Measurements from ENCODE around the gene TEKT5. TPM values are rescaled to one million over a fixed set of nuclear protein-coding genes. Genes with fewer than 3 reads are reported as not detected.
"Not testable (repeated sequence)": the region's sequence is repeated elsewhere in the genome, so short reads cannot be mapped to it uniquely, and the experiment has no call there.

The TEKT5 gene
- total RNA-seq, 2 donors from 2014 or later, result not detected

GRCh38 chr16:10679921-10680320 lies 14.8 kb downstream of the TEKT5 start:
- H3K36me3 Mint-ChIP-seq (ENCODE audit: low read depth), result peaks cover 5% of the 10 kb centered on the region
- no peaks in the 10 kb centered on the region for H3K9me3 ChIP-seq (ENCODE audit: control insufficient read depth, low read length, poor library complexity, severe bottlenecking)
- no peak overlapping the region for H3K4me3 Mint-ChIP-seq
- ATAC-seq, result no peak
- no peak overlapping the region for H3K27ac Mint-ChIP-seq
- DNase-seq, result no peak
- H3K27me3 Mint-ChIP-seq, result peaks cover 43% of the 10 kb centered on the region
- H3K4me1 Mint-ChIP-seq, result peaks cover 2% of the 10 kb centered on the region

GRCh38 chr16:10679441-10679840 lies 15.3 kb downstream of the TEKT5 start:
- not testable (repeated sequence) for H3K9me3 ChIP-seq (ENCODE audit: control insufficient read depth, low read length, poor library complexity, severe bottlenecking); H3K27ac Mint-ChIP-seq; H3K4me3 Mint-ChIP-seq; DNase-seq; ATAC-seq; H3K36me3 Mint-ChIP-seq (ENCODE audit: low read depth); H3K4me1 Mint-ChIP-seq
- H3K27me3 Mint-ChIP-seq, result peaks cover 40% of the 10 kb centered on the region

GRCh38 chr16:10678655-10679054 lies 16.1 kb downstream of the TEKT5 start:
- no peak for ATAC-seq
- peaks cover 5% of the 10 kb centered on the region for H3K36me3 Mint-ChIP-seq (ENCODE audit: low read depth)
- H3K27me3 Mint-ChIP-seq, result peaks cover 40% of the 10 kb centered on the region
- no peak overlapping the region for H3K4me3 Mint-ChIP-seq
- H3K4me1 Mint-ChIP-seq, result peaks cover 2% of the 10 kb centered on the region
- no peaks in the 10 kb centered on the region for H3K9me3 ChIP-seq (ENCODE audit: control insufficient read depth, low read length, poor library complexity, severe bottlenecking)
- no peak overlapping the region for H3K27ac Mint-ChIP-seq
- DNase-seq, result no peak

GRCh38 chr16:10676284-10676683 lies 18.4 kb downstream of the TEKT5 start:
- no peak overlapping the region for H3K4me3 Mint-ChIP-seq
- H3K27ac Mint-ChIP-seq, result no peak overlapping the region
- H3K36me3 Mint-ChIP-seq (ENCODE audit: low read depth), result peaks cover 5% of the 10 kb centered on the region
- DNase-seq, result no peak
- no peak for ATAC-seq
- H3K4me1 Mint-ChIP-seq, result peaks cover 2% of the 10 kb centered on the region
- H3K9me3 ChIP-seq (ENCODE audit: control insufficient read depth, low read length, poor library complexity, severe bottlenecking), result no peaks in the 10 kb centered on the region
- H3K27me3 Mint-ChIP-seq, result peaks cover 42% of the 10 kb centered on the region

GRCh38 chr16:10675861-10676260 lies 18.9 kb downstream of the TEKT5 start:
- Mint-ChIP-seq H3K36me3 (ENCODE audit: low read depth) (peaks cover 5% of the 10 kb centered on the region), H3K4me3 (no peak overlapping the region), H3K27me3 (peaks cover 43% of the 10 kb centered on the region), H3K27ac (no peak overlapping the region), H3K4me1 (peaks cover 2% of the 10 kb centered on the region)
- no peaks in the 10 kb centered on the region for H3K9me3 ChIP-seq (ENCODE audit: control insufficient read depth, low read length, poor library complexity, severe bottlenecking)
- ATAC-seq (no peak), DNase-seq (no peak)

DNA sequence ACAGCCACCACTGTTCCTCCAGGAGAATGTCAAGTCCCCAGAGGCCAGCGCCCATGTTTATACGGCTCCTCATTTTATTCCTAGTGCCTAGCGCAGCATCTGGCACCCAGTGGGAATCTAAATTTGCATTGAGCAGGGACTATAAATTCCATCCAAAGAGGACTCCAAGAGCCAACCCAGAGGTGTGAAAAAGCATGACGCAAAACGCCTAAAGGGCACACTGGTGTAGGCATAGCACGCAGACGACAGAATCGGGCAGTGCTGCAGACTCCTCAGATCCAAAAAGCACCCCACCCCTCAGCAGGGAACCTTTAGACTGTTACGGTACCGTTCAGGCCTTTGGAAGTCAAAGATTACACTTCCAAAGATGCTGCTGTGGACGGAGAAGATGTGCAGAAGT lies 19.5 kb downstream of the TEKT5 start:
- DNase-seq (no peak), ATAC-seq (no peak)
- peaks cover 5% of the 10 kb centered on the region for H3K36me3 Mint-ChIP-seq (ENCODE audit: low read depth)
- H3K4me1 Mint-ChIP-seq, result peaks cover 2% of the 10 kb centered on the region
- H3K27me3 Mint-ChIP-seq, result peaks cover 43% of the 10 kb centered on the region
- H3K4me3 Mint-ChIP-seq, result no peak overlapping the region
- no peaks in the 10 kb centered on the region for H3K9me3 ChIP-seq (ENCODE audit: control insufficient read depth, low read length, poor library complexity, severe bottlenecking)
- H3K27ac Mint-ChIP-seq, result no peak overlapping the region

GRCh38 chr16:10671729-10672128 lies 23.0 kb downstream of the TEKT5 start:
- Mint-ChIP-seq H3K36me3 (ENCODE audit: low read depth) (peaks cover 1% of the 10 kb centered on the region), H3K27ac (no peak overlapping the region), H3K4me3 (no peak overlapping the region), H3K4me1 (no peaks in the 10 kb centered on the region), H3K27me3 (peaks cover 36% of the 10 kb centered on the region)
- DNase-seq (no peak), ATAC-seq (no peak)
- no peaks in the 10 kb centered on the region for H3K9me3 ChIP-seq (ENCODE audit: control insufficient read depth, low read length, poor library complexity, severe bottlenecking)

GRCh38 chr16:10669791-10670190 lies 24.9 kb downstream of the TEKT5 start:
- DNase-seq, result no peak
- Mint-ChIP-seq H3K36me3 (ENCODE audit: low read depth) (peaks cover 1% of the 10 kb centered on the region), H3K4me1 (no peaks in the 10 kb centered on the region), H3K27ac (no peak overlapping the region), H3K27me3 (peaks cover 39% of the 10 kb centered on the region), H3K4me3 (no peak overlapping the region)
- no peak for ATAC-seq
- no peaks in the 10 kb centered on the region for H3K9me3 ChIP-seq (ENCODE audit: control insufficient read depth, low read length, poor library complexity, severe bottlenecking)

GRCh38 chr16:10668322-10669045 lies 26.2 kb downstream of the TEKT5 start:
- Mint-ChIP-seq H3K4me1 (no peaks in the 10 kb centered on the region), H3K4me3 (no peak overlapping the region), H3K27ac (no peak overlapping the region), H3K27me3 (peaks cover 42% of the 10 kb centered on the region), H3K36me3 (ENCODE audit: low read depth) (peaks cover 2% of the 10 kb centered on the region)
- ATAC-seq (no peak), DNase-seq (no peak)
- no peaks in the 10 kb centered on the region for H3K9me3 ChIP-seq (ENCODE audit: control insufficient read depth, low read length, poor library complexity, severe bottlenecking)

DNA sequence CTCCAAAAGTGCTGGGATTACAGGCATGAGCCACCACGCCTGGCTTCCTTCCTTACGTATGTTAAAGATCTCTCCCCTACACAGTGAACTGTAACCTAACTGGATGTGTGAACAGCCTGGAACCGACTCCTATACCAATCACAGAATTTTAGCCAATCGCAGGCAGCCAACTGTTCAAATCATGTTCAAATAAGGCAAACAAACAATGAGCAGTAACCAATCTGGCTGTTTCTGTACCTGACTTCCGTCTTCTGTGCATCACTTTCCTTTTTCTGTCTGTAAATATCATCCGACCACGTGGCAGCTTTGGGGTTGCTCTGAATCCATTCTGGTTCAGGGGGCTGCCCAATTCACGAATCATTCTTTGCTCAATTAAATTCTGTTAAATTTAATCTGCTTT lies 27.5 kb downstream of the TEKT5 start:
- H3K4me3 Mint-ChIP-seq, result no peak overlapping the region
- H3K27ac Mint-ChIP-seq, result no peak overlapping the region
- no peaks in the 10 kb centered on the region for H3K9me3 ChIP-seq (ENCODE audit: control insufficient read depth, low read length, poor library complexity, severe bottlenecking)
- no peak for DNase-seq
- peaks cover 2% of the 10 kb centered on the region for H3K36me3 Mint-ChIP-seq (ENCODE audit: low read depth)
- no peak for ATAC-seq
- peaks cover 2% of the 10 kb centered on the region for H3K4me1 Mint-ChIP-seq
- H3K27me3 Mint-ChIP-seq, result peaks cover 53% of the 10 kb centered on the region

- Mint-ChIP-seq H3K4me1 (peaks cover 2% of the 10 kb centered on the region), H3K27me3 (peaks cover 53% of the 10 kb centered on the region)
- no peak for ATAC-seq
Observed at GRCh38 chr16:10666291-10666690, 28.4 kb downstream of the TEKT5 start.

DNA sequence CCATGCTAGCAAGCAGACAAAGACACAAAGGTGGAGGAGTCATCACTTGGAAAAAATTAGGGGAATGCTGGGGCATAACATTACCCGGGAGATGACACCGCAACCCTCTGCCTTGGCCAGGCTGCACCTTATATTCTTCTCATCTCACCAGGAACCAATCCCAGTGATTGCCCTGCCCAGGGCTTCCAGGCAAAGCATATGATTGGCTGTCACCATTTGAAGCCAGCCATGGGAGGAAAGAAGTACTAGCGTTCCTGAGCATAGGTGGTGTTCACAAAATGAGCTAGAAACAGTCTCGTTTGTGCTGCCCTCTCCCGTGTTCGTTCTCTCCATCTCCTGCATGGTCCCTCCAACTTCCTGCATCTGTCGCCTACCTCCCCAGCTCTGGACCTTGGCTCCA lies 29.6 kb downstream of the TEKT5 start:
- H3K4me1 Mint-ChIP-seq, result peaks cover 2% of the 10 kb centered on the region
- H3K27me3 Mint-ChIP-seq, result peaks cover 54% of the 10 kb centered on the region
- no peak for ATAC-seq
- H3K9me3 ChIP-seq (ENCODE audit: control insufficient read depth, low read length, poor library complexity, severe bottlenecking), result no peaks in the 10 kb centered on the region
- no peak overlapping the region for H3K27ac Mint-ChIP-seq
- no peak overlapping the region for H3K4me3 Mint-ChIP-seq
- DNase-seq, result no peak
- H3K36me3 Mint-ChIP-seq (ENCODE audit: low read depth), result peaks cover 2% of the 10 kb centered on the region

More at GRCh38 chr16:10666291-10666690, 28.4 kb downstream of the TEKT5 start:
- H3K9me3 ChIP-seq (ENCODE audit: control insufficient read depth, low read length, poor library complexity, severe bottlenecking), result no peaks in the 10 kb centered on the region
- no peak for DNase-seq
- H3K27ac Mint-ChIP-seq, result no peak overlapping the region
- H3K36me3 Mint-ChIP-seq (ENCODE audit: low read depth), result peaks cover 2% of the 10 kb centered on the region
- no peak overlapping the region for H3K4me3 Mint-ChIP-seq

DNA sequence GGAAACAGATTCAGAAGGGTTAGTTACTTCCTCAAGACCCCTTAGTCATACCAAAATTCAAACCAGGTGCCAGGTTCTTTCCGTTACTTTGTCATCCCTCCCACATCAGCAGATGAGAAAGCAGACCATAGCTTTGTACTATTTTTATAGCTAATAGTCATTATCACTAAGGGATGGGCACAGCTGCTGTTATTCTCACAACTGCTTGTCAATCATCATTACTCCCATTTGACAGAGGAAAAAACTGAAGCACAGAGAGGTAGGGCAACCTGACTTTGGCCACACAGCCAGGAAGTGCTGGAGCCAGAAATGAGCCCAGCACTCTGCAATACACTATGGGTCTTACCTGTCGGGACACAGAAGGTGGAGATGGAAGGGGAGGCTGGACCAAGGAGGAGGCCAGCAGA lies 30.0 kb downstream of the TEKT5 start:
- ATAC-seq (no peak), DNase-seq (no peak)
- Mint-ChIP-seq H3K27ac (no peak overlapping the region), H3K27me3 (peaks cover 52% of the 10 kb centered on the region), H3K4me3 (no peak overlapping the region), H3K36me3 (ENCODE audit: low read depth) (peaks cover 2% of the 10 kb centered on the region), H3K4me1 (peaks cover 2% of the 10 kb centered on the region)
- H3K9me3 ChIP-seq (ENCODE audit: control insufficient read depth, low read length, poor library complexity, severe bottlenecking), result no peaks in the 10 kb centered on the region

- DNase-seq (no peak), ATAC-seq (no peak)
- H3K9me3 ChIP-seq (ENCODE audit: control insufficient read depth, low read length, poor library complexity, severe bottlenecking), result no peaks in the 10 kb centered on the region
- peaks cover 2% of the 10 kb centered on the region for H3K36me3 Mint-ChIP-seq (ENCODE audit: low read depth)
- H3K4me1 Mint-ChIP-seq, result peaks cover 2% of the 10 kb centered on the region
- no peak overlapping the region for H3K4me3 Mint-ChIP-seq
- H3K27ac Mint-ChIP-seq, result no peak overlapping the region
- H3K27me3 Mint-ChIP-seq, result peaks cover 49% of the 10 kb centered on the region
Observed at GRCh38 chr16:10663744-10664143, 31.0 kb downstream of the TEKT5 start.

Data from T-helper 17 cell (primary cell).